Suppressor macrophage treated with lipopolysaccharide for 4 hours (primary cell): ENCODE data around the gene BMP8A.
"Not testable (repeated sequence)": the region's sequence is repeated elsewhere in the genome, so short reads cannot be mapped to it uniquely, and the experiment has no call there.

Experiments
- DNase-seq: peaks from one replicate; pipeline ENCODE4 v3.0.0-alpha.2; 2020

BMP8A gene, protein sequence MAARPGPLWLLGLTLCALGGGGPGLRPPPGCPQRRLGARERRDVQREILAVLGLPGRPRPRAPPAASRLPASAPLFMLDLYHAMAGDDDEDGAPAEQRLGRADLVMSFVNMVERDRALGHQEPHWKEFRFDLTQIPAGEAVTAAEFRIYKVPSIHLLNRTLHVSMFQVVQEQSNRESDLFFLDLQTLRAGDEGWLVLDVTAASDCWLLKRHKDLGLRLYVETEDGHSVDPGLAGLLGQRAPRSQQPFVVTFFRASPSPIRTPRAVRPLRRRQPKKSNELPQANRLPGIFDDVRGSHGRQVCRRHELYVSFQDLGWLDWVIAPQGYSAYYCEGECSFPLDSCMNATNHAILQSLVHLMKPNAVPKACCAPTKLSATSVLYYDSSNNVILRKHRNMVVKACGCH

GRCh38 chr1:39491146-39491921 is at the start of gene BMP8A:
BMP8A (plus strand) TSS chr1:39491636; CDS start chr1:39491992, 356 bp downstream.
- peak; percentile 68 for DNase-seq

DNA sequence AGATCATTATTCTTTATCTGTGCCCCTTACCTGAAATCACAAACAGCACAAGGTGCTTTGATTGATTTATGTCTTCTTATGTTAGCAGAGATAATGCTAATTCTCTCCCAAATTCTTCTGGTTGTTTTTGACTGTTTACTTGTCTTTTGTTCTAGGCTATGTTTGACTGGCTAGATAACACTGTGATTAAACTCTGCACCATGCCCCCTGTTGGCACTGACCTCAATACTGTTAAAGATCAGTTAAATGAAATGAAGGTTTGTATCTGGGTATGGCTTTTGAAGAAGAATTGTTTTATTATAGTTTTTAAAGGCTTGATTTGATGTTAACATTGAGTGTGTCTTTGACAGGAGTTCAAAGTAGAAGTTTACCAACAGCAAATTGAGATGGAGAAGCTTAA is 49.6 kb upstream of the BMP8A start:
- DNase-seq, result no peak

- DNase-seq, result no peak
Observed at GRCh38 chr1:39445573-39445972, 45.9 kb upstream of the BMP8A start.

GRCh38 chr1:39446986-39447567 is 44.4 kb upstream of the BMP8A start:
- no peak for DNase-seq

DNA sequence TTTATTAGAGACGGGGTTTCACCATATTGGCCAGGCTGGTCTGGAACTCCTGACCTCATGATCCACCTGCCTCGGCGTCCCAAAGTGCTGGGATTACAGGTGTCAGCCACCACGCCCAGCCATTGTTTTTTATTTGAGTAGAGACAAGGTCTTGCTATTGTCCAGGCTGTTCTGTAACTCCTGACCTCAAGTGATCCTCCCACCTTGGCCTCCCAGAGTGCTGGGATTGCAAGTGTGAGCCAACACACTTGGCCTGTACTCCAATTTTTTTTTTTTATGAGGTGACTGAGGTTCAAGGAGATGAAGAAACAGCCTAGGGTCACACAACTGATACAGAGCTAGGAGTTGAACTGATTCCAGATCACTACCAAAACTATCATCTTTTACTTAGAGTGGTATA is 41.4 kb upstream of the BMP8A start:
- DNase-seq, result not testable (repeated sequence)

GRCh38 chr1:39450956-39451606 is 40.4 kb upstream of the BMP8A start:
- no peak for DNase-seq

DNA sequence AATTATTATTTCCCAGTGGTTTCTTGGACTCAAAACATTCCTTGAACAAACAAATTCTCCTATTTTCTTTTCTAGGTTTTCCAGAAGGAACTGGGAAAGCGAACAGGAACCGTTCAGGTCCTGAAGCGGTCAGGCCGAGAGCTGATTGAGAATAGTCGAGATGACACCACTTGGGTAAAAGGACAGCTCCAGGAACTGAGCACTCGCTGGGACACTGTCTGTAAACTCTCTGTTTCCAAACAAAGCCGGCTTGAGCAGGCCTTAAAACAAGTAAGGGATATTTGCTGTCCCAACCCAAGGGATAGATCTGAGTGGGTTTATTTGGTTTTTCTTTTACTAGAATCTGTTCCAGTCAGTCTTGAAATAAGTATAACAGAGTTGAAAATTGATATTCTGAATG is 39.4 kb upstream of the BMP8A start:
- DNase-seq, result no peak

GRCh38 chr1:39452540-39452939 is 38.9 kb upstream of the BMP8A start:
- DNase-seq, result no peak

GRCh38 chr1:39453603-39454002 is 37.8 kb upstream of the BMP8A start:
- DNase-seq, result no peak

DNA sequence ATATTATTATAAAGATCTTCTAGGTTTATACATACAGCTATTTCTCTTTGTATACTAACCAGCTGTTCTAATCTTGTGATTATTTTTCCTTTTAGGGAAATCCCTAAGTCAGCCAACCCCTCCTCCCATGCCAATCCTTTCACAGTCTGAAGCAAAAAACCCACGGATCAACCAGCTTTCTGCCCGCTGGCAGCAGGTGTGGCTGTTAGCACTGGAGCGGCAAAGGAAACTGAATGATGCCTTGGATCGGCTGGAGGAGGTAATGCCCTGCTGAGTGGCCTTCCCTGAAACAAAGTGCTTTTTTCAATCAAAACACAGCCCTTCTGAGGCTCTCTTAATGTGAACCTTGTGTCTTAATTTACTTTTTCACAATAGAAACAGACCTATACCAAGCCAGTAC is 32.4 kb upstream of the BMP8A start:
- DNase-seq, result no peak

GRCh38 chr1:39462074-39462473 is 29.4 kb upstream of the BMP8A start:
- DNase-seq, result no peak

DNA sequence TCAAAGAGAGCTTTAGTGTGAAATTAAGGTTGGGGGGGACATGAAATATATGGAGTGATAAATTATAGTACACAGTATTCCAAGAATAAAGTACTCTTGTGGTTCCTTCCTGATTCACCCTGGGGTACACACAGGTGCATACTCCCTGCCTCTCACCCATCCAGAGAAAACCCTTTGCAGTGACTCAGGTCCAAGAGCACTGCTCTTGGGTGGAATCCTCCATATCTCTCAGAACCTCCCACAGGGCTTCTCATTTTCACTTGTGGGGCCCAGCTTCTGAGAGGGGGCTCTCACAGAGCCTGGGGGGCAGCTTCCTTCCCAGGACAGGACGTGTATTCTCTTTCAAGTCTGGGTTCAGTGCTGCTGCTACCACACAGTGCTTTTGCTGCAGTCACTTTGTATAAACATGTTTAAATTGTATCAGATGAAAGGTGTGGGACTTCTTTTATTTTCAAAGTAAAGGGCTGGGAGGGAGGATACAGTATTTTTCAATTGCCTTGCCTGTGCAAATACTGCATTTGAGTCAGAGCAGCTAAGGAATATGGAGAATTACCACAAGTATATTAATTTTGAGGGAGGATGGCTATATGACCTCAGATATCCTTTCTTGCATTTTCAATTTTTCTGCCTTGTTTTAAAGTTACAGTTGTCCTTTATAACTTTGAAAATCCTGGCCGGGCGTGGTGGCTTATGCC is 24.9 kb upstream of the BMP8A start:
- DNase-seq, result no peak

GRCh38 chr1:39467108-39467720 is 24.2 kb upstream of the BMP8A start:
- not testable (repeated sequence) for DNase-seq

GRCh38 chr1:39469150-39469549 is 22.3 kb upstream of the BMP8A start:
- DNase-seq, result no peak

DNA sequence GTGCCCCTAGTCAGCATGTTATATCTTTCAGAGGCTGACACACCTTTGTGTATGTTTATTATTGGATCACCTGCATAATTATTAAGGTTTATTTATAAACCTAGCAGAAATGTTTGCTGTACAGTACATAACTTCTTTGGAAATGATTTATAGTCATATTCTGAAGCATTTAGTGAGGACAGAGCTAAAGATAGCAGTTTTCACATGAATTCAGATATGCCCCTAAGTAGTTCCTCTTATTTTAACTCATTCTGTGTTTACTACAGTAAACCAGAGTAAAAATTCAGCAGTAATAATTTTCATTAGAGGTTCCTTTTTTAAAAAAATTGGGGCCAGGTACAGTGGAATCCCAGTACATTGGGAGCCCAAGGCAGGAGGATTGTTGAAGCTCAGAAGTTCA is 21.4 kb upstream of the BMP8A start:
- DNase-seq, result no peak

- DNase-seq, result no peak
Observed at GRCh38 chr1:39472826-39473225, 18.6 kb upstream of the BMP8A start.

GRCh38 chr1:39473324-39473723 is 18.1 kb upstream of the BMP8A start:
- DNase-seq, result no peak

GRCh38 chr1:39474810-39475209 is 16.6 kb upstream of the BMP8A start:
- no peak for DNase-seq

DNA sequence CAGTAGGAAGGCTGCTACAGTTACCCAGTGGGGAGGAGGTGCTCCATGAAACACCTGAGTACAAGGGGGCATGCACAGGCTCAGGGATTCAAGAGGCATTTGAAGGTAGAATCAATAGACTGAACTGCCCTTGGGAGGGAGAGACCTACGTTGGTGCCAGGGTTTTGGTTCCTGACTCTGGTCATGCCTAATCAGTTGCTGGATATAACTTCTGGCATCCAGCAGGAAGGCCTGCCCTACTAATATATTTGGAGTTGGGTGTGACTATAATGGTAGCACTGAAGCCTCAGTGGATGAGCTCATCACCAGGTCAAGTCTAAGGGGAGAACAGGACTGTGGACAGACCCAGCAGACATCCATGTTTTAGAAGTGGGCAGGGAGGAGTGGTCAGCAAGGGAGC is 15.9 kb upstream of the BMP8A start:
- not testable (repeated sequence) for DNase-seq

DNA sequence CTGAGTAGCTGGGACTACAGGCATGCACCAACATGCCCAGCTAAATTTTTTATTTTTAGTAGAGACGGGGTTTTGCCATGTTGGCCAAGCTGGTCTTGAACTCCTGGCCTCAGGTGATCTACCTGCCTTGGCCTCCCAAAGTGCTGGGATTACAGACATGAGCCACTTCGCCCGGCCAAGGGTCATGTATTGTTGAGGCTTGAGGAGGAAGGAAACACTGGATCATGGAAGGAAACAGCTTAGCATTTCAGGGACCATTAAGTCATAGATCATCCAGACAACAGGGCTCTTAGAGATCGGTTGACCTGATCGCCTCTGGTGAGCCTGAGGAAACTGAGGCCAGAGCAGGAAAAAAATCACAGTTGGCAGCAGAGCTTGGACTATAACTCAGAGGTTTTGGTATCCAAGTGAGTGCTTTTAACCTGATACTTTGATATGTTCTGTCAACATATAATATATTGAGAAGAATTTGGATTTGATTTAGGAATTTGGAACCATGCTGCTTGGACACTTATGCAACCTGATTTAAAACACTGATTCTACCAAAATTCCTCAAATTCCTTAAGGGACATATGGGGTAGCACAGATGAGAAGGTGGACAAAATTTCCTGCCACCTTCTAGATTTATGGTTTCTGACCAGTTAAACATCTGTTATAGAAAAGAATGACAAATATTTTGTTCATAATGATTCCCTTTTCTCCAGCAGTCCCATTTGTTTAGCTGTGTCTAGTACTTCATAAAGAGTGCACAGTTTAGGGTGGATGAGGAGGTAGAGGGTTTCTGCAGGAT is 13.1 kb upstream of the BMP8A start:
- no peak for DNase-seq

- DNase-seq, result no peak
Observed at GRCh38 chr1:39481289-39481688, 10.1 kb upstream of the BMP8A start.
